Measurements from ENCODE around the gene MRPL53. TPM values are rescaled to one million over a fixed set of nuclear protein-coding genes. Genes with fewer than 3 reads are reported as not detected.

MRPL53 gene
- total and polyA plus RNA-seq, 2 of the 13 experiments (the other 11 are each of a cell fraction or from before 2014, with no cell fraction given), result 34.3 to 51.9 TPM

DNA sequence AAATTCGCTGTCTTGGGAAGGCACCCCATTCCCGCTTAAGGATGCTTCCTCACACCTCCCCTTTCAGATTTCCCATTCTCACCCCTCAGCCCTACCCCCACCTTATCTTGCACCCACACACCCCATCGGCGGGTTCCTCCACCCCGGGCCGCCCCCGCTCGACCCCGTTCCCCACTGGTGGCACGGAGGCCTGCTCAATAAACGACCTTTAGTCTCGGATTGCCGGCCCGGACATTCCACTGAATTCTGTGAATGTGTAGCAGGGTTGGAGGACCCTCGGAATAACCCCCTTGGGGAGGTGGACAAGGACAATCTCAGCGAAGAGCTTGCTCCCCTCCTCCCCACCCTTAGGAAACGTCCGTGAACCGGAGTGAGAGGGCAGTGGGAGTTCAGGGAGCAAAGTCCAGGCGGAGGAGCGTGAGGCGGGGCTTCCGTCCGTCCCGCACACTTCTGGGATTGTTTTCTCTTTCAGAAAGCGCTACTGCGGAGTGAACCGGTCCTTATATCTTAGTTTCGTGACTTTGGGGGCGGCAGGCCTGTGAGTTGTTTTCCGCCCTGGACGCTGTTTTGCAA, 29.8 kb upstream of the MRPL53 start (continued):
- no peak for TF ChIP-seq ZNF687 (CRISPR knock-in tag; IDR thresholded peaks at IDR 0.05)
- TF ChIP-seq, protein P1, sequence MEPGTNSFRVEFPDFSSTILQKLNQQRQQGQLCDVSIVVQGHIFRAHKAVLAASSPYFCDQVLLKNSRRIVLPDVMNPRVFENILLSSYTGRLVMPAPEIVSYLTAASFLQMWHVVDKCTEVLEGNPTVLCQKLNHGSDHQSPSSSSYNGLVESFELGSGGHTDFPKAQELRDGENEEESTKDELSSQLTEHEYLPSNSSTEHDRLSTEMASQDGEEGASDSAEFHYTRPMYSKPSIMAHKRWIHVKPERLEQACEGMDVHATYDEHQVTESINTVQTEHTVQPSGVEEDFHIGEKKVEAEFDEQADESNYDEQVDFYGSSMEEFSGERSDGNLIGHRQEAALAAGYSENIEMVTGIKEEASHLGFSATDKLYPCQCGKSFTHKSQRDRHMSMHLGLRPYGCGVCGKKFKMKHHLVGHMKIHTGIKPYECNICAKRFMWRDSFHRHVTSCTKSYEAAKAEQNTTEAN (CRISPR knock-in tag; conservative IDR thresholded peaks at IDR 0.05), result peak; percentile 65
- TF ChIP-seq, protein P2, sequence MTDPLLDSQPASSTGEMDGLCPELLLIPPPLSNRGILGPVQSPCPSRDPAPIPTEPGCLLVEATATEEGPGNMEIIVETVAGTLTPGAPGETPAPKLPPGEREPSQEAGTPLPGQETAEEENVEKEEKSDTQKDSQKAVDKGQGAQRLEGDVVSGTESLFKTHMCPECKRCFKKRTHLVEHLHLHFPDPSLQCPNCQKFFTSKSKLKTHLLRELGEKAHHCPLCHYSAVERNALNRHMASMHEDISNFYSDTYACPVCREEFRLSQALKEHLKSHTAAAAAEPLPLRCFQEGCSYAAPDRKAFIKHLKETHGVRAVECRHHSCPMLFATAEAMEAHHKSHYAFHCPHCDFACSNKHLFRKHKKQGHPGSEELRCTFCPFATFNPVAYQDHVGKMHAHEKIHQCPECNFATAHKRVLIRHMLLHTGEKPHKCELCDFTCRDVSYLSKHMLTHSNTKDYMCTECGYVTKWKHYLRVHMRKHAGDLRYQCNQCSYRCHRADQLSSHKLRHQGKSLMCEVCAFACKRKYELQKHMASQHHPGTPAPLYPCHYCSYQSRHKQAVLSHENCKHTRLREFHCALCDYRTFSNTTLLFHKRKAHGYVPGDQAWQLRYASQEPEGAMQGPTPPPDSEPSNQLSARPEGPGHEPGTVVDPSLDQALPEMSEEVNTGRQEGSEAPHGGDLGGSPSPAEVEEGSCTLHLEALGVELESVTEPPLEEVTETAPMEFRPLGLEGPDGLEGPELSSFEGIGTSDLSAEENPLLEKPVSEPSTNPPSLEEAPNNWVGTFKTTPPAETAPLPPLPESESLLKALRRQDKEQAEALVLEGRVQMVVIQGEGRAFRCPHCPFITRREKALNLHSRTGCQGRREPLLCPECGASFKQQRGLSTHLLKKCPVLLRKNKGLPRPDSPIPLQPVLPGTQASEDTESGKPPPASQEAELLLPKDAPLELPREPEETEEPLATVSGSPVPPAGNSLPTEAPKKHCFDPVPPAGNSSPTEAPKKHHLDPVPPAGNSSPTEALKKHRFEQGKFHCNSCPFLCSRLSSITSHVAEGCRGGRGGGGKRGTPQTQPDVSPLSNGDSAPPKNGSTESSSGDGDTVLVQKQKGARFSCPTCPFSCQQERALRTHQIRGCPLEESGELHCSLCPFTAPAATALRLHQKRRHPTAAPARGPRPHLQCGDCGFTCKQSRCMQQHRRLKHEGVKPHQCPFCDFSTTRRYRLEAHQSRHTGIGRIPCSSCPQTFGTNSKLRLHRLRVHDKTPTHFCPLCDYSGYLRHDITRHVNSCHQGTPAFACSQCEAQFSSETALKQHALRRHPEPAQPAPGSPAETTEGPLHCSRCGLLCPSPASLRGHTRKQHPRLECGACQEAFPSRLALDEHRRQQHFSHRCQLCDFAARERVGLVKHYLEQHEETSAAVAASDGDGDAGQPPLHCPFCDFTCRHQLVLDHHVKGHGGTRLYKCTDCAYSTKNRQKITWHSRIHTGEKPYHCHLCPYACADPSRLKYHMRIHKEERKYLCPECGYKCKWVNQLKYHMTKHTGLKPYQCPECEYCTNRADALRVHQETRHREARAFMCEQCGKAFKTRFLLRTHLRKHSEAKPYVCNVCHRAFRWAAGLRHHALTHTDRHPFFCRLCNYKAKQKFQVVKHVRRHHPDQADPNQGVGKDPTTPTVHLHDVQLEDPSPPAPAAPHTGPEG (CRISPR knock-in tag; IDR thresholded peaks at IDR 0.05), result no peak; the same call in 1 of the 2 replicates
- TF ChIP-seq ZNF768 (CRISPR knock-in tag; IDR thresholded peaks at IDR 0.05), result no peak
- no peak for TF ChIP-seq KMT2B (CRISPR knock-in tag; IDR thresholded peaks at IDR 0.05)
- peak; percentile 60 for TF ChIP-seq DPF2 (CRISPR knock-in tag; IDR thresholded peaks at IDR 0.05; ENCODE audit: borderline replicate concordance, low read depth)
- no peak for TF ChIP-seq MXD1 (CRISPR knock-in tag; IDR thresholded peaks at IDR 0.05)
- TF ChIP-seq ASH2L (IDR thresholded peaks at IDR 0.05; ENCODE audit: insufficient read length, low read depth, low read length), result peak; percentile 77
- no peak; the same call in 1 of the 2 replicates for TF ChIP-seq ZNF766 (CRISPR knock-in tag; IDR thresholded peaks at IDR 0.05; ENCODE audit: borderline replicate concordance)
- TF ChIP-seq ZNF780A (CRISPR knock-in tag; IDR thresholded peaks at IDR 0.05), result peak; percentile 70; the same call in 1 of the 2 replicates
- no peak for TF ChIP-seq MEIS1 (CRISPR knock-in tag; IDR thresholded peaks at IDR 0.05; ENCODE audit: borderline replicate concordance)
- 0 out of 2 replicates have a peak, but pooled peaks have one; percentile 19 for TF ChIP-seq NR1H2 (CRISPR knock-in tag; IDR thresholded peaks at IDR 0.05; ENCODE audit: borderline replicate concordance, low read depth)
- TF ChIP-seq MBNL3 (CRISPR knock-in tag; conservative IDR thresholded peaks at IDR 0.05), result no peak
- TF ChIP-seq, protein P3, sequence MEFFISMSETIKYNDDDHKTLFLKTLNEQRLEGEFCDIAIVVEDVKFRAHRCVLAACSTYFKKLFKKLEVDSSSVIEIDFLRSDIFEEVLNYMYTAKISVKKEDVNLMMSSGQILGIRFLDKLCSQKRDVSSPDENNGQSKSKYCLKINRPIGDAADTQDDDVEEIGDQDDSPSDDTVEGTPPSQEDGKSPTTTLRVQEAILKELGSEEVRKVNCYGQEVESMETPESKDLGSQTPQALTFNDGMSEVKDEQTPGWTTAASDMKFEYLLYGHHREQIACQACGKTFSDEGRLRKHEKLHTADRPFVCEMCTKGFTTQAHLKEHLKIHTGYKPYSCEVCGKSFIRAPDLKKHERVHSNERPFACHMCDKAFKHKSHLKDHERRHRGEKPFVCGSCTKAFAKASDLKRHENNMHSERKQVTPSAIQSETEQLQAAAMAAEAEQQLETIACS (CRISPR knock-in tag; IDR thresholded peaks at IDR 0.05), result no peak
- no peak for TF ChIP-seq SRY (CRISPR knock-in tag; IDR thresholded peaks at IDR 0.05)
- no peak for TF ChIP-seq RBAK (CRISPR knock-in tag; IDR thresholded peaks at IDR 0.05)

Data from HepG2 (cell line).